Testis (tissue), 2 donors: ENCODE measurements around the gene INTS4.

Source experiments
- POLR2A ChIP-seq: fragments of 450-650 bp; IDR thresholded peaks from one replicate; pipeline ENCODE4 v1.6.1; 2017; ENCODE audit warnings: antibody characterized with exemption, mild to moderate bottlenecking, moderate library complexity
- TF ChIP-seq, protein P1 (sequence below), 3 experiments: fragments of 450-650 bp in 2 of 3; fragments of 200-600 bp in 1 of 3; sonication (generic) in 1 of 3; IDR thresholded peaks; one replicate each; pipeline ENCODE4 v1.5.1; 2016 to 2019; ENCODE audit warnings: antibody characterized with exemption in 3 of 3, mild to moderate bottlenecking in 2 of 3, moderate library complexity in 1 of 3

DNA sequence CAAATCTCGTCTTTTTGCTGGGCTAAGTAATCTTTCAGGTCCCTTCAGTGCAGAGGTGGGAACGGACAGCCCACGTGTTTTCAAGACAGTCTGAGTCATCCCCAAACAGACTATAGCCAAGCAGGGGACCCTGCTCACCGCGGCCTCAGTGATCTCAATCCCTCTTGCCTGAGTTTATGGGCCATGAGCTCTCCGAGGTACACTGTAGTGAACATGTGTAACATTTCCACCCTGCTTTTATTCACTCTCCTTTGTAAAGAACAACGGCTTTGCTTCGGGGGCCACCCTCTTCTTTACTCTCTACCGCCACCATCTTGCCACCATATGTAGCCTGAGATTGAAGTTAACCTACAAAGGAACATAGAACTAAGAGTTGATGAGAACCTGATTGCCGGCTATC lies 40.2 kb upstream of the INTS4 start:
- TF ChIP-seq, protein P1, sequence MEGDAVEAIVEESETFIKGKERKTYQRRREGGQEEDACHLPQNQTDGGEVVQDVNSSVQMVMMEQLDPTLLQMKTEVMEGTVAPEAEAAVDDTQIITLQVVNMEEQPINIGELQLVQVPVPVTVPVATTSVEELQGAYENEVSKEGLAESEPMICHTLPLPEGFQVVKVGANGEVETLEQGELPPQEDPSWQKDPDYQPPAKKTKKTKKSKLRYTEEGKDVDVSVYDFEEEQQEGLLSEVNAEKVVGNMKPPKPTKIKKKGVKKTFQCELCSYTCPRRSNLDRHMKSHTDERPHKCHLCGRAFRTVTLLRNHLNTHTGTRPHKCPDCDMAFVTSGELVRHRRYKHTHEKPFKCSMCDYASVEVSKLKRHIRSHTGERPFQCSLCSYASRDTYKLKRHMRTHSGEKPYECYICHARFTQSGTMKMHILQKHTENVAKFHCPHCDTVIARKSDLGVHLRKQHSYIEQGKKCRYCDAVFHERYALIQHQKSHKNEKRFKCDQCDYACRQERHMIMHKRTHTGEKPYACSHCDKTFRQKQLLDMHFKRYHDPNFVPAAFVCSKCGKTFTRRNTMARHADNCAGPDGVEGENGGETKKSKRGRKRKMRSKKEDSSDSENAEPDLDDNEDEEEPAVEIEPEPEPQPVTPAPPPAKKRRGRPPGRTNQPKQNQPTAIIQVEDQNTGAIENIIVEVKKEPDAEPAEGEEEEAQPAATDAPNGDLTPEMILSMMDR (IDR thresholded peaks at IDR 0.05) = no peak
- no peak for TF ChIP-seq POLR2A
